HG02870 (cell line): ENCODE measurements around the gene ADAM10.

Experiments used
- ATAC-seq: cut with Tn5 transposase; IDR thresholded peaks from one replicate; pipeline ENCODE4 v1.9.1; 2021; ENCODE audit warnings: mild to moderate bottlenecking, moderate library complexity; ENCODE audit not compliant: unreplicated experiment

The ADAM10 gene

DNA sequence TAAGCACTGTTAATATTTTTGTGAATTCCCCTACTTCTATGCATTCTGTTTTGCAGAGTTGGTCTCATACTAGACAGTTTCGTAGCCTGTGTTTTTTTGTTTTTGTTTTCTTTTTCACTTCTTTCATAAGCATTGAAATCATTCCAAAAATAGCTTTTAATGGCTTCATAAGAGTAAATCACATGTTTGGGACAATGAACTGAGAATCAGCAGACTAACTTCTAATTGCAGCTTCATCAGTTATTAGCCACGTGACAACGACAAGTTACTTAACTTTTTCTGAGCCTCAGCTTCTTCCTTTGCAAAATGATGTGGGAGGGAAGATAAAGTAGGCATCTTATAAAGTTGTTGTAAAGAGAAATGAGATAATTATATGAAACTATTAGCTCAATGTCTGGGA lies 193.0 kb downstream of the ADAM10 start:
- ATAC-seq = no peak

- no peak for ATAC-seq
Measured at GRCh38 chr15:58556028-58556361, 193.5 kb downstream of the ADAM10 start.

DNA sequence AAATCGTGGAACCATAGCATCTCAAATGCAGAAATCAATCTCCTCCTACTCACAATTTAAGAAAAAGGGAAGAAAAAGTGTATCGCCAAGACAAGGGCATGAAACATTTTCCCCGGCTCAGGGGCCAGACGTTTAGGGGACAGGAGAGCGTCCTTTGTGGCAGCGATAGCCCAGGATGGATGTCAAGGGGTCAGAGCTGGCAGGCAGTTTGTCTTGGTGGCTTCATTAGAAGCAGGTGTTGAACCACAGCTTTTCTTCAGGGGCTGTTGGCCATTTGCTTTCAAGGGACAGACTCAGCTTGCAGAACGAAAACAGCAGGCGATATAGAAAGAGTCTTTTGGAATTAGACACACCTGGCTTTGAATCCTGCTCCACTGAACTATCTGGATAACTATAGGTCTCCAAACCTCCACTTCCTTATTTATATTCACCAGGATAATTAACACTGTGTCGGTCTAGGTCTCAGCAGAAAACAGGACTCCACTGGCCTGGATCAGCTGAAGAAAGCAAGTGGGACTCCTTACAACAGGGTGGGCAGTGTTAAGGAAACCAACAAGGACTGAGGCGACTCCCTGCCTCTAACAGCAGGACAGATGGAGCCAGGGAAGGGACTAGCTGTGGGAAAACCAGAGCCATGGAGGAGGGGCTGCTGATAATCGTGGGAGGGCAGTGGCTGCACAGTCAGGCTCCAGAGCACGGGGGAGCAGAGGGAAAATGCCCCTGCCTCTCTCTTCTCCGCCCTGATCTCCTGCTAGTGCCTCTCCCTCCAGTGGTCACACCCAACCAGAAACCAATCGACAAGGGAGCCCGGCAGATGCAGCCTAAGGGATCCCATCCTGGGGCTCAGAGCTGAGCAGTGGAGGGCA lies 194.1 kb downstream of the ADAM10 start:
- ATAC-seq = no peak

DNA sequence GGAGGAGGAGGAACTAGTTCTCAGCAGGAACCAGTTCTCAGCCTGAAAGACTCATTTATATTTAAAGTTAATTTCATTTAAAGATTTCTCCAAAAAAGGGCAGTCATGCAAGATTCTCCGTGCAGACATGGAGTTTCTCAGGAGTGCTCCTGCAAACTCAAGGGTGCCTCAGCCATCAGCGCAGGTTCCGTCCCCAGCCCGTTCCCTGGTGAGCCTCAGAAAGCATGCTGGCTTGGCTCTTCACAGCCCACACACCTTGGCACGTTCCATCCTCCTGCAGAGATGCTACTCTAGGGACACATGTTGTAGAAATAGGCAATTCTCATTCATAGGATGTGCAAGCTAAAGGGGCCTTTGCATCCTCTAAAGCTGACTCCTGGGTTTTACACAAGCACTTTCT lies 194.7 kb downstream of the ADAM10 start:
- no peak for ATAC-seq

GRCh38 chr15:58553365-58553918 lies 196.1 kb downstream of the ADAM10 start:
- no peak for ATAC-seq

- ATAC-seq = no peak
Measured at GRCh38 chr15:58552505-58553364, 196.8 kb downstream of the ADAM10 start.

GRCh38 chr15:58551764-58552504 lies 197.6 kb downstream of the ADAM10 start:
- no peak for ATAC-seq

GRCh38 chr15:58551084-58551763 lies 198.3 kb downstream of the ADAM10 start:
- ATAC-seq = no peak

GRCh38 chr15:58549785-58550074 lies 199.8 kb downstream of the ADAM10 start:
- ATAC-seq = no peak

GRCh38 chr15:58549013-58549784 lies 200.3 kb downstream of the ADAM10 start:
- ATAC-seq = no peak

DNA sequence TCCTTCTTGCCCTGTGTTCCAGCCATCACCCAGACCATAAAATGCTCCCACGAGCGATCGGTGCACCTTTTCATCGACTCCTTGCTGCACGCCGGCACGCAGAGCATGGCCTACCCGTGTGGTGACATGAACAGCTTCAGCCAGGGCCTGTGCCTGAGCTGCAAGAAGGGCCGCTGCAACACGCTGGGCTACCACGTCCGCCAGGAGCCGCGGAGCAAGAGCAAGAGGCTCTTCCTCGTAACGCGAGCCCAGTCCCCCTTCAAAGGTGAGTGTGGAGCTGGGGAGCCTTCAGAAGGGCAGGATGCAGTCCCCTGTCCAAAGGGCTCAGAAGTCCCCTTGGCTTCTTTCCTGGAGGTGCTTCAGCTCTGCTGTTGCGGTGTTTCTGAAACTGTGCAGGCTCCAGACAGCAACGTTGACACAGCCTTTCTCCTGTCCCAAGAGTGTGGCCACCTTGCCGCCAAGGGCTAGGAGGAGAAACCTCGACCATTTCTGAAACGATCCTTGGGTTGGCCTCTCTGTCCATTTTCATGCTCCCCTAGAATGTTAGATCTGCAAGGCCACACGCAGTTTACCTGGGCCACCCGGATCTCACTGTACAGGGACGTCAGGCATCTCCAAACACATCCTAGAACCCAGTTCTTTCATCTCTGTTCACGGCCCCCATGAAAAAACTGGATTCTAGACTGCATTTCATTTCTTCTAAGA lies 201.0 kb downstream of the ADAM10 start:
- no peak for ATAC-seq

GRCh38 chr15:58547628-58548307 lies 201.7 kb downstream of the ADAM10 start:
- no peak for ATAC-seq

- ATAC-seq = no peak
Measured at GRCh38 chr15:58546635-58547627, 202.6 kb downstream of the ADAM10 start.

DNA sequence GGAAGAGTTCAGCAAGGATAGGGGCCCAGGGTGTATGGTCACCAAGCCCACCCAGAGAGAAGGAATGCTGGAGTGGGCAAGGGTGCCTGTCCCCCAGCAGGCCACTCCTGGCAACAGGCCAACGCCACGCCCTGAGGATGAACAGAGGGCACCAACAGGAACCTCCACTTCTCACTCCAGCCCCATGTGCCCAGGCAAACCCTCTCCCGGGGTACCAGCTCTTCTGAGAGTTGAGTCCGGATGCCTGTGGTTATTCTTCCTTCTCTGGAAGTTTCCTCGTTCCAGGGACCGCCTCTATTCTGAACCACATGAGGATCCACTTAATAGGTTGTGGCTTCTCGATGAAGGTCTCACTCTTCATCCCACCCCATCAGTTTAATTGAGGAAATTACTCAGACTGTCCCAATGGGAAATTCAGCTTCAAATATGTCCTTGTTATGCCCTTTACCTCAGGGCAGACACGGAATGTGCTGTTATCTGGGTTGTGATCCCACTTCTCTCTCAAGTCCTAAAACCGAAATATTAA lies 203.4 kb downstream of the ADAM10 start:
- no peak for ATAC-seq

- no peak for ATAC-seq
Measured at GRCh38 chr15:58545307-58546065, 204.0 kb downstream of the ADAM10 start.

GRCh38 chr15:58544756-58545155 lies 204.8 kb downstream of the ADAM10 start:
- ATAC-seq = no peak
